IMR-90 (cell line): Measurements from ENCODE around the gene FAM193B. TPM values are rescaled to one million over a fixed set of nuclear protein-coding genes. Genes with fewer than 3 reads are reported as not detected.

ENCODE experiments used
- ATAC-seq: fragments of 200-7000 bp; cut with Tn5 transposase; 2 replicates; pipeline ENCODE4 v1.9.1; 2020; ENCODE audit warnings: low read depth, mild to moderate bottlenecking, moderate library complexity
- BruUV-seq: library from RNA; stranded (reverse); fragments of 400-500 nt; replicated peaks from 2 replicates; lab custom pipeline; 2021; lab: Mats Ljungman, UMichigan
- CTCF ChIA-PET: fragments of 300-600 bp; formaldehyde crosslinking; extraction: SDS; loops from one replicate; lab custom pipeline; 2021; ENCODE audit warnings: antibody characterized with exemption; lab: Yijun Ruan, JAX
- POLR2A ChIA-PET: fragments of 300-600 bp; sonication (Branson Sonifier 250); formaldehyde crosslinking; loops from one replicate; lab custom pipeline; 2022; ENCODE audit warnings: antibody characterized with exemption; ENCODE audit not compliant: unreplicated experiment; lab: Charles Lee
- DNase-seq: peaks from one replicate; pipeline ENCODE4 v3.0.0; 2013
- H2AFZ ChIP-seq: replicated peaks from 2 replicates; pipeline ENCODE3; 2013; ENCODE audit warnings: low read length, mild to moderate bottlenecking; ENCODE audit not compliant: poor library complexity
- H2AK5ac ChIP-seq: 2 replicates; pipeline ENCODE4 v1.6.1; 2013; ENCODE audit warnings: low read depth, low read length, inconsistent platforms
- H2AK9ac ChIP-seq: replicated peaks from 2 replicates; pipeline ENCODE3; 2013; ENCODE audit warnings: mild to moderate bottlenecking, low read depth, low read length, moderate library complexity; ENCODE audit not compliant: poor library complexity
- H2BK120ac ChIP-seq: 2 replicates; pipeline ENCODE4 v1.6.1; 2013; ENCODE audit warnings: low read depth, low read length, inconsistent platforms
- H2BK15ac ChIP-seq: 3 replicates; pipeline ENCODE4 v1.6.1; 2013; ENCODE audit warnings: low read depth, low read length, inconsistent platforms
- H2BK20ac ChIP-seq: 2 replicates; pipeline ENCODE4 v1.6.1; 2013; ENCODE audit warnings: low read depth, mild to moderate bottlenecking, inconsistent platforms, low read length, moderate library complexity
- H2BK5ac ChIP-seq: 2 replicates; pipeline ENCODE4 v1.6.1; 2013; ENCODE audit warnings: mild to moderate bottlenecking, low read depth, low read length, inconsistent platforms; ENCODE audit not compliant: poor library complexity, severe bottlenecking
- H3K14ac ChIP-seq: replicated peaks from 2 replicates; pipeline ENCODE4 v1.6.1; 2013; ENCODE audit warnings: low read depth, low read length, inconsistent platforms
- H3K18ac ChIP-seq: 2 replicates; pipeline ENCODE4 v1.6.1; 2013; ENCODE audit warnings: low read depth, low read length, control low read depth
- H3K23ac ChIP-seq: 2 replicates; pipeline ENCODE4 v1.6.1; 2013; ENCODE audit warnings: low read depth, low read length, inconsistent platforms
- H3K27ac ChIP-seq: 2 replicates; pipeline ENCODE4 v1.5.1; 2013; ENCODE audit warnings: mild to moderate bottlenecking, control low read depth, low read length; ENCODE audit not compliant: insufficient read depth
- H3K27me3 ChIP-seq: 2 replicates; pipeline ENCODE4 v1.6.1; 2013; ENCODE audit warnings: low read length; ENCODE audit not compliant: control insufficient read depth, insufficient read depth
- H3K36me3 ChIP-seq: 2 replicates; pipeline ENCODE4 v1.6.1; 2013; ENCODE audit warnings: low read length, mixed read lengths; ENCODE audit not compliant: control insufficient read depth, insufficient read depth
- H3K4ac ChIP-seq: 2 replicates; pipeline ENCODE4 v1.6.1; 2013; ENCODE audit warnings: low read depth, low read length, inconsistent platforms
- H3K4me1 ChIP-seq: 2 replicates; pipeline ENCODE4 v1.6.1; 2013; ENCODE audit warnings: low read length, mixed read lengths; ENCODE audit not compliant: control insufficient read depth, insufficient read depth
- H3K4me2 ChIP-seq: 2 replicates; pipeline ENCODE4 v1.6.1; 2013; ENCODE audit warnings: low read depth, mild to moderate bottlenecking, control low read depth, low read length, moderate library complexity
- H3K4me3 ChIP-seq: 2 replicates; pipeline ENCODE4 v1.5.1; 2013; ENCODE audit warnings: low read depth, mild to moderate bottlenecking, control low read depth, low read length, moderate library complexity; ENCODE audit not compliant: insufficient read depth
- H3K56ac ChIP-seq: 2 replicates; pipeline ENCODE4 v1.6.1; 2013; ENCODE audit warnings: low read length, inconsistent platforms; ENCODE audit not compliant: insufficient read depth; ENCODE audit errors: extremely low read depth
- H3K79me1 ChIP-seq, 2 experiments: 2 replicates each; pipeline ENCODE4 v1.6.1; 2013; ENCODE audit warnings: low read length in 2 of 2, inconsistent platforms in 1 of 2, low read depth in 1 of 2
- H3K9ac ChIP-seq: 2 replicates; pipeline ENCODE4 v1.6.1; 2013; ENCODE audit warnings: low read depth, low read length, control low read depth
- H3K9me1 ChIP-seq: 2 replicates; pipeline ENCODE4 v1.6.1; 2013; ENCODE audit warnings: low read length, inconsistent platforms; ENCODE audit not compliant: insufficient read depth
- H3K9me3 ChIP-seq: 2 replicates; pipeline ENCODE4 v1.6.1; 2013; ENCODE audit warnings: low read length; ENCODE audit not compliant: control insufficient read depth, insufficient read depth
- H4K20me1 ChIP-seq: 2 replicates; pipeline ENCODE4 v1.6.1; 2013; ENCODE audit warnings: low read length, inconsistent platforms; ENCODE audit not compliant: insufficient read depth
- H4K5ac ChIP-seq: 2 replicates; pipeline ENCODE4 v1.6.1; 2013; ENCODE audit warnings: mild to moderate bottlenecking, low read depth, low read length, control low read depth
- H4K8ac ChIP-seq, 2 experiments: 2 replicates each; pipeline ENCODE4 v1.6.1; 2013; ENCODE audit warnings: low read depth in 2 of 2, low read length in 2 of 2, control low read depth in 1 of 2, inconsistent platforms in 1 of 2
- H4K91ac ChIP-seq: 2 replicates; pipeline ENCODE4 v1.6.1; 2013; ENCODE audit warnings: low read depth, low read length, inconsistent platforms; ENCODE audit not compliant: insufficient read depth
- BHLHE40 ChIP-seq: fragments of 150-350 bp; IDR thresholded peaks from 2 replicates; pipeline ENCODE4 v1.6.1; 2016; ENCODE audit warnings: mild to moderate bottlenecking, low read depth, low read length
- CEBPB ChIP-seq: IDR thresholded peaks from 2 replicates; pipeline ENCODE4 v1.6.1; 2012; ENCODE audit warnings: low read depth, low read length, improper control_type of control experiment
- CHD1 ChIP-seq: IDR thresholded peaks from 2 replicates; pipeline ENCODE4 v1.6.1; 2012; ENCODE audit warnings: low read depth, low read length, improper control_type of control experiment
- CTCF ChIP-seq: conservative IDR thresholded peaks from 2 replicates; pipeline ENCODE4 v1.5.1; 2012; ENCODE audit warnings: mild to moderate bottlenecking, low read depth, low read length, improper control_type of control experiment
- ELK1 ChIP-seq: fragments of 150-350 bp; IDR thresholded peaks from 2 replicates; pipeline ENCODE4 v1.6.1; 2016; ENCODE audit warnings: low read depth, mild to moderate bottlenecking, low read length, moderate library complexity, borderline replicate concordance
- FOS ChIP-seq: fragments of 150-350 bp; IDR thresholded peaks from 2 replicates; pipeline ENCODE4 v1.6.1; 2016; ENCODE audit warnings: low read depth, low read length
- MAFK ChIP-seq: IDR thresholded peaks from 2 replicates; pipeline ENCODE4 v1.6.1; 2012; ENCODE audit warnings: low read depth, low read length, improper control_type of control experiment
- MAZ ChIP-seq: IDR thresholded peaks from 2 replicates; pipeline ENCODE4 v1.6.1; 2012; ENCODE audit warnings: low read depth, mild to moderate bottlenecking, low read length, improper control_type of control experiment, moderate library complexity, borderline replicate concordance
- MXI1 ChIP-seq: IDR thresholded peaks from 2 replicates; pipeline ENCODE4 v1.6.1; 2012; ENCODE audit warnings: low read depth, mild to moderate bottlenecking, low read length, moderate library complexity, borderline replicate concordance
- POLR2A ChIP-seq: IDR thresholded peaks from 2 replicates; pipeline ENCODE4 v1.6.1; 2012; ENCODE audit warnings: mild to moderate bottlenecking, low read depth, low read length
- RAD21 ChIP-seq: IDR thresholded peaks from 2 replicates; pipeline ENCODE4 v1.6.1; 2012; ENCODE audit warnings: low read length, improper control_type of control experiment
- RCOR1 ChIP-seq: IDR thresholded peaks from 2 replicates; pipeline ENCODE4 v1.6.1; 2012; ENCODE audit warnings: mild to moderate bottlenecking, low read length, improper control_type of control experiment; ENCODE audit not compliant: insufficient replicate concordance
- USF2 ChIP-seq: fragments of 150-350 bp; IDR thresholded peaks from 2 replicates; pipeline ENCODE4 v1.6.1; 2017; ENCODE audit warnings: mild to moderate bottlenecking, antibody characterized with exemption, low read length, low read depth
- WGBS, 2 experiments: methylation state at CpG; one replicate each; pipeline versions ENCODE4 v1.1.5 to v1.1.7; 2013; ENCODE audit warnings: missing lambda C conversion rate in 2 of 2; ENCODE audit not compliant: insufficient read length in 1 of 2; ENCODE audit errors: extremely low coverage in 2 of 2; 5-methylcytosine and 5-hydroxymethylcytosine counted together
- dilution Hi-C: fragments of 300-500 bp; cut with HindIII; formaldehyde crosslinking; loops from one replicate; pipeline ENCODE4 v1.14.3; 2018; ENCODE audit warnings: low sequenced_read_pairs; ENCODE audit not compliant: unreplicated experiment
- in situ Hi-C: fragments of 300-500 bp; cut with MboI; formaldehyde crosslinking; loops from 3 replicates; pipeline ENCODE4 v1.14.3; 2019; ENCODE audit warnings: low sequenced_read_pairs, inconsistent platforms, mixed read lengths
- intact Hi-C: fragments of 100-400 bp; cut with micrococcal nuclease; formaldehyde crosslinking; loops from 2 replicates; pipeline ENCODE4 v1.10.0; 2022
- polyA plus RNA-seq, 3 experiments: library from polyadenylated mRNA; depleted of rRNA; stranded (reverse); fragments of >200 nt; gene quantifications; 2 replicates each; pipeline ENCODE4 v1.2.3, GENCODE V29; 2012; ENCODE audit warnings: low replicate concordance in 1 of 3
- total RNA-seq: library from RNA; depleted of rRNA; stranded (reverse); fragments of >200 nt; gene quantifications from 2 replicates; pipeline ENCODE4 v1.2.3, GENCODE V29; 2012

Gene FAM193B
- total and polyA plus RNA-seq, 2 of the 4 experiments (the other 2 are of a cell fraction) = 9.5 to 52.2 TPM

- POLR2A ChIA-PET = no interaction called here
- H2BK15ac ChIP-seq = no peak overlapping the region
- H3K18ac ChIP-seq = no peak overlapping the region
- no peak overlapping the region for H4K5ac ChIP-seq
- no peak overlapping the region for H3K9ac ChIP-seq
- H4K8ac ChIP-seq = peak overlapping the region in 1 of 2 experiments; percentile 8; a peak in 1 of 4 replicates
- peaks cover 21% of the 10 kb centered on the region; the same call in 1 of the 2 replicates for H3K9me1 ChIP-seq
- H3K4me1 ChIP-seq = peaks cover 17% of the 10 kb centered on the region; the same call in 1 of the 2 replicates
- no peak overlapping the region for H4K91ac ChIP-seq
- no peak overlapping the region for H3K4me2 ChIP-seq
- H2BK20ac ChIP-seq = no peak overlapping the region
- BruUV-seq = no TSS peak
- peaks cover 90% of the 10 kb centered on the region for H4K20me1 ChIP-seq
- peak overlapping the region; percentile 68 for H2AK9ac ChIP-seq
- H3K9me3 ChIP-seq = no peaks in the 10 kb centered on the region
- peaks cover 81% of the 10 kb centered on the region for H3K36me3 ChIP-seq
- no peak overlapping the region for H3K4me3 ChIP-seq
- intact Hi-C loops = no loop called here
- ATAC-seq (peak; percentile 0; the same call in 1 of the 2 replicates), DNase-seq (no peak)
- TF ChIP-seq MAFK (no peak), RAD21 (no peak), RCOR1 (no peak), FOS (no peak), USF2 (no peak), CHD1 (no peak), BHLHE40 (no peak), ELK1 (no peak), POLR2A (no peak), MXI1 (no peak), CTCF (no peak), CEBPB (no peak), MAZ (no peak)
- H3K23ac ChIP-seq = no peak overlapping the region; the same call in 1 of the 2 replicates
- H3K4ac ChIP-seq = no peak overlapping the region
- WGBS, 2 experiments = 83% methylated on average over 17 of the region's 22 CpGs; no CpG with 5 or more reads in 1 of the 2 experiments
- H3K27ac ChIP-seq = peak overlapping the region; percentile 19; the same call in 1 of the 2 replicates
- H3K27me3 ChIP-seq = no peaks in the 10 kb centered on the region
- in situ Hi-C loops = no loop called here
- CTCF ChIA-PET = interaction anchor here (1.1 kb wide), 1 partner anchor 80 kb away, joined by 3 read pairs; no protein-coding TSS in a partner anchor
- H3K56ac ChIP-seq = no peak overlapping the region
- H3K14ac ChIP-seq = no peak overlapping the region
- dilution Hi-C loops = no loop called here
- no peak overlapping the region for H2BK120ac ChIP-seq
- H2AK5ac ChIP-seq = no peak overlapping the region
- no peak overlapping the region for H2BK5ac ChIP-seq
- H2AFZ ChIP-seq = peak overlapping the region; percentile 4
- H3K79me1 ChIP-seq = peaks cover 40 to 75% of the 10 kb centered on the region in 2 experiments
Observed at GRCh38 chr5:177483994-177484901, 70.1 kb downstream of the FAM193B start.
